Memory B cell (primary cell): Measurements from ENCODE around the gene SGPL1.
A peak's percentile ranks its signal among the peaks of the same experiment; 100 is the strongest.
"Not testable (repeated sequence)": the region's sequence is repeated elsewhere in the genome, so short reads cannot be mapped to it uniquely, and the experiment has no call there.

Source experiments
- ATAC-seq: fragments of 150-1000 bp; cut with Tn5 transposase; 2 replicates; pipeline ENCODE4 v1.10.0; 2021; ENCODE audit warnings: low read depth, mild to moderate bottlenecking, moderate library complexity
- DNase-seq, 2 donors: peaks; one replicate each; pipeline ENCODE4 v3.0.0; 2022; ENCODE audit warnings: low spot score in 2 of 2
- H3K27ac Mint-ChIP-seq: one replicate; pipeline ENCODE4 v1.8.0; 2022; ENCODE audit warnings: mild to moderate bottlenecking, moderate library complexity, mixed read lengths
- H3K27me3 Mint-ChIP-seq: one replicate; pipeline ENCODE4 v1.8.0; 2022; ENCODE audit warnings: mixed read lengths
- H3K36me3 Mint-ChIP-seq: one replicate; pipeline ENCODE4 v1.8.0; 2022; ENCODE audit warnings: mild to moderate bottlenecking, mixed read lengths
- H3K4me1 Mint-ChIP-seq: one replicate; pipeline ENCODE4 v1.8.0; 2022; ENCODE audit warnings: mixed read lengths
- H3K4me3 Mint-ChIP-seq: one replicate; pipeline ENCODE4 v1.8.0; 2022; ENCODE audit warnings: mild to moderate bottlenecking, moderate library complexity, mixed read lengths
- H3K9me3 Mint-ChIP-seq: one replicate; pipeline ENCODE4 v1.8.0; 2022; ENCODE audit warnings: mixed read lengths

SGPL1 gene, protein sequence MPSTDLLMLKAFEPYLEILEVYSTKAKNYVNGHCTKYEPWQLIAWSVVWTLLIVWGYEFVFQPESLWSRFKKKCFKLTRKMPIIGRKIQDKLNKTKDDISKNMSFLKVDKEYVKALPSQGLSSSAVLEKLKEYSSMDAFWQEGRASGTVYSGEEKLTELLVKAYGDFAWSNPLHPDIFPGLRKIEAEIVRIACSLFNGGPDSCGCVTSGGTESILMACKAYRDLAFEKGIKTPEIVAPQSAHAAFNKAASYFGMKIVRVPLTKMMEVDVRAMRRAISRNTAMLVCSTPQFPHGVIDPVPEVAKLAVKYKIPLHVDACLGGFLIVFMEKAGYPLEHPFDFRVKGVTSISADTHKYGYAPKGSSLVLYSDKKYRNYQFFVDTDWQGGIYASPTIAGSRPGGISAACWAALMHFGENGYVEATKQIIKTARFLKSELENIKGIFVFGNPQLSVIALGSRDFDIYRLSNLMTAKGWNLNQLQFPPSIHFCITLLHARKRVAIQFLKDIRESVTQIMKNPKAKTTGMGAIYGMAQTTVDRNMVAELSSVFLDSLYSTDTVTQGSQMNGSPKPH

DNA sequence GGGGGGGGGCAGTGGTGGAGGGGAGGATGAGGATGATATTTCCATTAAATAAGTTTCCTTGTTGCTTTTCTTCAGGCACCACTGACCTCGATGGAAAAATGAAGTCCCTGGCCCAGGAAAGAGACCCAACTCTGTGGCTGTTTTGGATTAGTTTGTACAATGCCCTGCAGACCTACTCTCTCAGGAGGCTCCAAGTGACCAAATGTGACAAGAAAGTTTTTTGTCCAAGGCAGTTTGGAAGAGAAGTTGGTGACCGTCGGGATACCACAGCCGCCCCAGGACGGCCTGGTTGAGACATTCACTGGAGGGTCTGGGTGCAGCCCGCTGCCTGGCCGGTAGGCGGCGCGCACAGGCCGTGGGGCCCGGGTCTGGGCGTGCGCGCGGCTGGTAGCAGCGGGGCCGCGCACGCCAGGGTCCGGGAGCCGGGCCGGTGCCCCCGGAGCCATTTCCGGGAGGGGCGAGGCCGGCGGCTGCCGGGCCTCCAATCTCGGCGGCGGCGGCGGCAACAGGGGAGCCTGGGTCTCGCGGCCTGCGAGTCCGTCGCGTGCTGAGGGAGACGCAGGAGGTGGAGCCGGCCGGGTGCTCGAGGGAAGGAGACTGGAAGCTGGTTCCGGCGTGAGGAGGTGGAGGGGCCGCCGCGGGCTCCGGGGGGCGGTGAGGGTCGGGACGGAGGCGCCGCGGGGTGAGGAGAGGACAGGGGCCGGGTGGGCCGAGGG lies at the start of gene SGPL1:
TSS of gene SGPL1 (plus strand) at position 445 of the 716 bp plus-strand sequence. CDS start 906 bp downstream, outside the sequence.
- peak within 1 kb of the TSS; percentile 89 for H3K4me3 Mint-ChIP-seq
- no peaks in the 10 kb centered on the region for H3K27me3 Mint-ChIP-seq
- peaks cover 22% of the 10 kb centered on the region for H3K4me1 Mint-ChIP-seq
- no peaks in the 10 kb centered on the region for H3K9me3 Mint-ChIP-seq
- peaks cover 9% of the 10 kb centered on the region for H3K36me3 Mint-ChIP-seq
- ATAC-seq: peak; percentile 94
- H3K27ac Mint-ChIP-seq: peak within 1 kb of the TSS; percentile 85
- peak; percentile 87 to 94 for DNase-seq

DNA sequence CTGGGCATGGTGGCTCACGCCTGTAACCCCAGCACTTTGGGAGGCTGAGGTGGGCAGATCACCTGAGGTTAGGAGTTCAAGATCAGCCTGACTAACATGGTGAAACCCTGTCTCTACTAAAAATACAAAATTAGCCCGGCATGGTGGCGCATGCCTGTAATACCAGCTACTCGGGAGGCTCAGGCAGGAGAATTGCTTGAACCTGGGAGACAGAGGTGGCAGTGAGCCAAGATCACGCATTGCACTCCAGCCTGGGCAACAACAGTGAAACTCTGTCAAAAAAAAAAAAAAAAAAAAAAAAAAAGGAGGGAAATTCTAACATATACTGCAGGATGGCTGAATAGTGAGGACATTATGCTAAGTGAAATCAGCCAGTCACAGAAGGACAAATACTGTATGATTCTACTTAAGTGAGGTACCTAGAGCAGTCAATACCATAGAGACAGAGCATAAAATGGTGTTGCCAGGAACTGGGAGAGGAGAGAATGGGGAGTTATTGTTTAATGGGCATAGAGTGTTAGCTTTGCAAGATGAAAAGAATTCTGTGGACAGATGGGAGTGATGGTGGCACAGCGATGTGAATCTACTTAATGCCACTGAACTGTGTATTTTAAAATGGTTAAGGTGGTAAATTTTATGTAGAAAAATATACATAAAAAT lies 47.6 kb upstream of the SGPL1 start:
- H3K9me3 Mint-ChIP-seq, H3K27ac Mint-ChIP-seq, ATAC-seq, H3K4me1 Mint-ChIP-seq, DNase-seq, H3K36me3 Mint-ChIP-seq, H3K4me3 Mint-ChIP-seq, H3K27me3 Mint-ChIP-seq: not testable (repeated sequence)

DNA sequence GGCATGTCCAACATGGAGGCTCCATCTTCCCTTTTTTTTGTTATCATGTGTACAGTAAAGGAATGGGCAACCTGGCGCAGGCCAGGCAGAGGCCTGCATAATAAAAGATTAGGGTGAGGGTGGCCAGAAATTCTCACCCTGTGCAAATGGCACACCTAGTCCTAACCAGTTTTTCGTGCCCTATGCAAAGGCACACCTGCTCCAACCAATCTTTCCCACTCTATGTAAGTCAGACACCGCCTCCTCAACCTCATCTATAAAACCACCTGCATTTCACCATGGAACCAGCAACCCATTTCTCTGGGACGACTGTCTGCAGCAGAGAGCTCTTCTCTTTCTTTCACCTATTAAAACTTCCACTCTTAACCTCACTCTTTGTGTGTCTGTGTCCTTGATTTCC lies 46.6 kb upstream of the SGPL1 start:
- ATAC-seq: no peak
- Mint-ChIP-seq H3K4me3 (no peak overlapping the region), H3K27ac (no peak overlapping the region), H3K27me3 (peaks cover 7% of the 10 kb centered on the region), H3K4me1 (no peaks in the 10 kb centered on the region), H3K9me3 (peaks cover 5% of the 10 kb centered on the region), H3K36me3 (no peaks in the 10 kb centered on the region)
- DNase-seq: no peak

DNA sequence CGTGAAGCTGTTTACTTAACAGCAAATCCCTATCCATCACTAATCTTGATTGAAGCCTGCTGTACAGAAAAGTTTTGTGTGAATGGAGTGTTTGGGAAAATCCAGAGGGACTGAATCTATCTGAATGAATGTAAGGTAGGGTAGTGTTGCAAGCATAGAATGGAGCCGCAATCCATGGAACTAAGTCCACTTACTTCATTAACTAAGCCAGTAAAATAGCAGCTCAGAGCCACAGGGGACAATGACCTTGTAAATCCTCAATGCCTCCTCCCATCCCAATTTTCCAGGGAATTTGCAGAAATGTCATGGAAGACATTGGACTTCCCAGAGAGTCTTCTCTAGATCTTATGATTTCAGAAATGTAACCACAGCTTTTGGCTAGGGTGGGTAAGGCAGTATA lies 45.7 kb upstream of the SGPL1 start:
- DNase-seq: no peak
- no peak for ATAC-seq
- Mint-ChIP-seq H3K9me3 (peaks cover 5% of the 10 kb centered on the region), H3K4me3 (no peak overlapping the region), H3K27ac (no peak overlapping the region), H3K27me3 (peaks cover 11% of the 10 kb centered on the region), H3K36me3 (no peaks in the 10 kb centered on the region), H3K4me1 (no peaks in the 10 kb centered on the region)

DNA sequence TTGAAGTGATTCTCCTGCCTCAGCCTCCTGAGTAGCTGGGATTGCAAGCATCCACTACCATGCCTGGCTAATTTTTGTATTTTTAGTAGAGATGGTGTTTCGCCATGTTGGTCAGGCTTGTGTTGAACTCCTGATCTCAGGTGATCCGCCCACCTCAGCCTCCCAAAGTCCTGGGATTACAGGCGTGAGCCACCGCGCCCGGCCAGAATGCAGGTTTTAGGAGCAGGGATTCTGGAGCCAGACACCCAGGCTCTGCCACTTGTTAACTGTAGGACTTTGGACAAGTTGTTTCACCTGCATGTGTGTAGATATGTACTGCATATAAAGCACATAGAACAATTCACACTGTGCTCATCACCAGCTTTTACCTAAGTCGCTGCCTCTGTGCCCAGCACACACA lies 45.2 kb upstream of the SGPL1 start:
- not testable (repeated sequence) for H3K4me3 Mint-ChIP-seq, H3K4me1 Mint-ChIP-seq, DNase-seq, H3K36me3 Mint-ChIP-seq, ATAC-seq, H3K27ac Mint-ChIP-seq, H3K9me3 Mint-ChIP-seq
- H3K27me3 Mint-ChIP-seq: peaks cover 11% of the 10 kb centered on the region

DNA sequence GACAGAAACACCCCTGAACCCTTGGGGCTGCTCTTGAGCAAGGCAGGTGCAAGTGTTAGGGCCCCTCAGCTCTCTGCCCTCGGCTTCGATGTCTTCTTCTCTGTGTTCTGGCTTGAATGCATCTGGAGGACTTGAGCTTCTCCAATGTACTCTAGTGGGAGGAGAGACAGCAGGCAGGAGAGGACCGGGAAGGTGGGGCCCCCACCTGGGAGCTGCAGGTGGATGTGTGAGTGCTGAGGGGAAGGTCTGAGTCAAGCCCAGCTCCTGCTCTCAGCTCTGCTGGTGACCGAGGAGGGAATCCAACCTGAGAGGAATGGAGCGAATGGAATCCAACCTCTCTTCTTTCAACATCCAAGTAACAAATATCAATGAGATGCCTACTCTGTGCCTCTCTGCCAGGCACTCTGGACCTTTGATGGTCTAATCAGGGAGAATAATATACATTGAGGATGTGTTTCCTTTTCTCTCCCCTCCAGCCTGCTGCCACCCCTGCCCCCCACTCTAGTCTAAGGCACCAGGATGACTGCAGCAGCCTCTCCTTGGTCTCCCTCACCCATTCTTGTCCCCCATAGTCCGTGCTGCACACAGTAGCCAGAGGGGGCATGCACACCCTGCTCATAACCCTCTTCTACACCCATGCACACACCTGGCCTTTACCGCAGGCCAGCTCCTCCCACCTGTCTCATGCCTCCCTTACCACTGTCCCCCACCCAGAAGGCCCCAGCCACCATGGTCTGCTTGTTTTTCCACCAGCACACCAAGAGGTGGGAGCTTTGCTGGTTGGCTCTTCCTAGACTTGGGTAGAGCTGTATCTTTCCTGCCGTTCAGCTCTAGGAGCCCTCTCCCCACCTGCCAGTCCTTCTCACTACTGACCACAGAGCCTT lies 44.2 kb upstream of the SGPL1 start:
- no peak for ATAC-seq
- DNase-seq: no peak
- H3K9me3 Mint-ChIP-seq: peaks cover 3% of the 10 kb centered on the region
- H3K4me3 Mint-ChIP-seq: no peak overlapping the region
- no peaks in the 10 kb centered on the region for H3K36me3 Mint-ChIP-seq
- peaks cover 11% of the 10 kb centered on the region for H3K27me3 Mint-ChIP-seq
- H3K27ac Mint-ChIP-seq: no peak overlapping the region
- no peaks in the 10 kb centered on the region for H3K4me1 Mint-ChIP-seq

DNA sequence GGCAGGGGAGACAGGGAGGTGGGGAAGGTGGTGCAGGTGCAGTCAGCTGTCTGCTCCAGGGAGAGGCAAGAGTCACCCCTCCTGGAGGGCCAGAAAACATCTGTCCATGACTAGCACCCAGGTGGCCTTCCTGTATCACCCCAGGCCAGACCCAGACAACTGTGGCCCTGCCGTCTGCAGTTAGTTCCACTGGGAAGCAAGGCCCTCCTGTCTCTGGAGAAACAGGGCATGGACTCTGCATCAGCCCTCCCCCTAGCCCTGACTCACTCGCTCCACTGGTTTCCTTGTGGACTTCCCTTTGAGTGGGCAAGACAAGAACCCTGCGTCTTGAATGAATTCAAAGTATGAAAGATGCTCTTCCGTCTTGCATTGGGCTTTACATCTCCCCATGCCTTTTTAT lies 43.1 kb upstream of the SGPL1 start:
- no peaks in the 10 kb centered on the region for H3K9me3 Mint-ChIP-seq
- no peak overlapping the region for H3K4me3 Mint-ChIP-seq
- ATAC-seq (no peak), DNase-seq (no peak)
- H3K27me3 Mint-ChIP-seq: peaks cover 11% of the 10 kb centered on the region
- no peaks in the 10 kb centered on the region for H3K4me1 Mint-ChIP-seq
- H3K27ac Mint-ChIP-seq: no peak overlapping the region
- no peaks in the 10 kb centered on the region for H3K36me3 Mint-ChIP-seq

DNA sequence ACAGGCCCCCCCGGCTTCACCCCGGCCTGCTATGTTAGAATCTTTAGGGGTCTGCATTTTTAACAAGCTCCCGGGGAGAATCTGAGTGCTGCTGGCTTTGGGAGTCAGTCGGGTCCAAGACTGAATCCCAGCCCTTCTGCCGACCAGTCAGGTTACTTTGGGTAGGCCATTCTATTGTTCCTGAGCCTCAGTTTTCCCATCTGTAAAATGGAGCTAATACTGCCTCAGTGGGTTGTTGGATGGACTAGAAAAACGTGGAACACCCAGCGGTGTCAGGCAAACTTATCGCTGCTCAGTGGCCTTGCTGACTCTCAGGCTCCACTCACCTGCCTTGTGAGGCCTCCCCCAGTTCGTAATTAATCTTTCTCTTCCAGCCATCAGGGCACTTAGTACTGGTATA lies 42.3 kb upstream of the SGPL1 start:
- no peak overlapping the region for H3K4me3 Mint-ChIP-seq
- H3K4me1 Mint-ChIP-seq: no peaks in the 10 kb centered on the region
- DNase-seq (no peak), ATAC-seq (no peak)
- H3K27ac Mint-ChIP-seq: no peak overlapping the region
- peaks cover 9% of the 10 kb centered on the region for H3K27me3 Mint-ChIP-seq
- no peaks in the 10 kb centered on the region for H3K9me3 Mint-ChIP-seq
- no peaks in the 10 kb centered on the region for H3K36me3 Mint-ChIP-seq

DNA sequence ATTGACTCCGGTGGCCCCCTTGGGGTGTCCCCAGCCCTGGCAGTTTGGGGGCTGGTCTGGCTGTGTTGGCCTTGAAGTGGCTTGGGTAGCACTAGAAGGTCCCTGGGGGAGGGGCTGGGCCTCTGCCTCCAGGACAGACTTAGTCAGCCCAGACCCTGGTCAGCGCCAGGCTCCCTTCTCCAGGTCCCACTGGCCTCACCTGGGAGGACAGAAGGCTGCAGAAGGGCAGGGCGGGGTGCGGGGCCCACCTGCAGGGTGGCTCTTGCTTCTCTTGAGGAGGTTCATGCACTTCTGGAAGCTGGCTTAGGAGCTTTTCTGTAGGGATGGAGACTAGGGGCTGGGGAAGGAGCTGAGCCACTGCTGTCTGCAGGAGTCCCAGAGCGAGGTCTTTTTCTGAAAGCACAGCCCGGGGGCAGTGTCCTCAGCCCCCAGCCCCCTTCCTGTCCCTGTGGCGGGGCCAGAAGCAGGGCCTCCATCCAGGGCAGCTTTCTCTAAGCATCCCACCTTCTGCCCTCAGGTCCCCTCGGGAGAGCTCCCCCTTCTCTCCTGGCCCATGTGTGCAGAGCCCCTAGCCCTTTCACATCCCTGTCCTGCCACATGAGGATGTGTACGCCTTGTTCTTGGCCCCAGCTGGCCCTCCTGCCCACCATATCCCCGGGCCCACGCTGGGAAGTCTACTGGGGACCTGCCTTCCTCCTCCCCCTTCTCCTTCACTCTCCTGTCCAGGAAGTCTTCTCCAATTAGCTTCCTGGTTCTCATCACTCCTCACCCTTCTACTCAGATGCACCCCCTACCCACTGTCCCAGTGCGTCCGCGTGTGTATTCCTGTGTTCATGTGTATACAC lies 41.6 kb upstream of the SGPL1 start:
- H3K36me3 Mint-ChIP-seq: no peaks in the 10 kb centered on the region
- DNase-seq (no peak), ATAC-seq (no peak)
- H3K27me3 Mint-ChIP-seq: peaks cover 10% of the 10 kb centered on the region
- H3K4me1 Mint-ChIP-seq: no peaks in the 10 kb centered on the region
- H3K9me3 Mint-ChIP-seq: no peaks in the 10 kb centered on the region
- H3K4me3 Mint-ChIP-seq: no peak overlapping the region
- no peak overlapping the region for H3K27ac Mint-ChIP-seq

DNA sequence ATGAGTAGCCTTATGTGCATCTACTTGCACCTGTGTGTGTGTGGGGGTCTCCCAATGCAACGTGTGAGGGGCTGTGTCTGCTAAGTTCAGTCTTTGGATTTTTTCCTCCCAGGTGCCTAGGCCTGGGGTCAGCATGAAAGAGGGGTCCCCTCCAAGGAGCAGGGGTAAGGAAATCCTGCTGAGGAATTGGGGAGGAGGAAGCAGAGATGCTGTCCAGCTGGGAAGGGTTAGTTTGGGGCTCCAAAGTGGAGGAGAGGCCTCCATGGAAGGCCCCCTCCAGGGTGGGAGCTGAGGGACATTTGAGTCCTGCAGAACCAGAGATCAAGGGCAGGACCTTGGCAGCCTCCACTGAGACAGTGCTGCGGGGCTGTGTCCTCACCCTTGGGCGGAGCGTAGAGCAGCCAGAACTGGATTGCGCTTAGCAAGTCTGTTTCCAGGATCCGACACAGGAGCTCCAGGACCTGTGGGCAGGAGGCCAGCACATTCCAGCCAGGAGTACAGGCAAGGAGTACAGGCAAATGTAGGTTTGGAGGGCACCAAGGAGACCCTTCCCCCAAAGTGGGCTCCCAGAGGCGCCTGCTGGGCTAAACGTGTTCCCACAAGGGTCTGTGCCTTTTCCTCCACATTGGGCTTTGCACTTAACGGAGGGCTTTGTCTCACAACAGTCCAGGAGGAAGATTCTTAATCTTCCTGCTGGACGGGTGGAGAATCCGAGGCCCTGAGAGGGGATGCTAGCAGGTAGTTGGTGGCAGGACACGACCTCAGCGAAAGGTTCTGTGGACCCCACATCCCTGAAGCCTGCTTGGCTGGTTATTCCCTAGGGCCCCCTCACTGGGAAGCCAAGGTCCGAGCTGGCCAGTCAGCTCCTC lies 40.7 kb upstream of the SGPL1 start:
- no peaks in the 10 kb centered on the region for H3K36me3 Mint-ChIP-seq
- H3K9me3 Mint-ChIP-seq: no peaks in the 10 kb centered on the region
- H3K4me1 Mint-ChIP-seq: no peaks in the 10 kb centered on the region
- no peak for ATAC-seq
- H3K27me3 Mint-ChIP-seq: peaks cover 9% of the 10 kb centered on the region
- H3K4me3 Mint-ChIP-seq: no peak overlapping the region
- no peak for DNase-seq
- no peak overlapping the region for H3K27ac Mint-ChIP-seq

DNA sequence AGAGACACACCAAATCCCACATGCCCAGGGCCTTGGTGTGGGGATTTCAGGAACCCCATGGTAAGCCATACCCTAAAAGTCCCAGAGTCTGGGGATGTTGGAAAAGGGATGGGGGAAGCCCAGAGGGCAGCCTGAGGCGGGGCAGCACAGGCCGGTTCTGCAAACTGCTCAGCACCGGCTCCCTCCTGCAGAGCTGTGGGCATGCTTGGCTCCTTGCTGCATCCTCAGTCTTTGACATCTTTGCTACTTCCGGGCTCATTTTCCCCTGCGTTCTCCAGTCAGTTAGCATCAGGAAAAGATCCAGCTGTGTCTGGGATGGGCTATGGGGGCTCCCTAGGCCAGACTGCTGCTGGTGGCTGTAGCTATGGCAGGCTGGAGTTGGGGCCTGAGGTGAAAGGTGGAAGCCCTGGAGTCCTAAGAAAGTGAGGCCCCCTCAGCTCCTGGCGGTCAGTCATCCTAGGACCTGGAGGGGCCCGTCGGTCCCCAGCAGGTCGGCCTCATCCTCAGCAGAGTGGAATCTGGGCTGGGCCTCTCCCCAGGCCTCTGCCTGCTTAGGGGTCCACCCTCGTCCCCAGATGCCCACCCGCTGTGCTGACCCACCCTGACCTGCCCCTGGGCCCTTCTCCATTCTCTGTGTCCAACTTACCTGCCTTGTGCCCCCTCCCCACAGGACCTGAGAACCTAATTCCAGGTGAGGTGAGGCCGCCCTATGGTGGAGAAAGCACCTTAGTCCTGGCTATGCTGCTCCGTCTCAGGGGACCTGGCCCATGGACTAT lies 39.9 kb upstream of the SGPL1 start:
- no peaks in the 10 kb centered on the region for H3K4me1 Mint-ChIP-seq
- no peaks in the 10 kb centered on the region for H3K9me3 Mint-ChIP-seq
- ATAC-seq (no peak), DNase-seq (no peak)
- H3K36me3 Mint-ChIP-seq: no peaks in the 10 kb centered on the region
- H3K4me3 Mint-ChIP-seq: no peak overlapping the region
- no peak overlapping the region for H3K27ac Mint-ChIP-seq
- peaks cover 12% of the 10 kb centered on the region for H3K27me3 Mint-ChIP-seq
